T-helper 1 cell treated with Interleukin-12 subunit alpha and Interleukin-12 subunit beta and Interleukin-4 antibody, amounts not matched to agents 30 μg/mL and 1 μg/mL, for 36 hours (primary cell): ENCODE data around the gene RPL18.

Source experiments
- H3K27ac Mint-ChIP-seq: one replicate; pipeline ENCODE4 v1.8.0; 2021; ENCODE audit warnings: mild to moderate bottlenecking, mixed read lengths
- H3K27me3 Mint-ChIP-seq: one replicate; pipeline ENCODE4 v1.8.0; 2021; ENCODE audit warnings: low read depth, mixed read lengths
- H3K36me3 Mint-ChIP-seq: one replicate; pipeline ENCODE4 v1.8.0; 2021; ENCODE audit warnings: low read depth, mixed read lengths
- H3K4me1 Mint-ChIP-seq: one replicate; pipeline ENCODE4 v1.8.0; 2021; ENCODE audit warnings: low read depth, mixed read lengths
- H3K4me3 Mint-ChIP-seq: one replicate; pipeline ENCODE4 v1.8.0; 2021; ENCODE audit warnings: mild to moderate bottlenecking, moderate library complexity, mixed read lengths
- H3K9me3 Mint-ChIP-seq: one replicate; pipeline ENCODE4 v1.8.0; 2021; ENCODE audit warnings: mixed read lengths

The RPL18 gene

GRCh38 chr19:48628486-48629296 lies 9.7 kb upstream of the RPL18 start:
- no peaks in the 10 kb centered on the region for H3K9me3 Mint-ChIP-seq
- no peak overlapping the region for H3K4me3 Mint-ChIP-seq
- H3K4me1 Mint-ChIP-seq, result peaks cover 17% of the 10 kb centered on the region
- no peaks in the 10 kb centered on the region for H3K27me3 Mint-ChIP-seq
- peaks cover 15% of the 10 kb centered on the region for H3K36me3 Mint-ChIP-seq
- no peak overlapping the region for H3K27ac Mint-ChIP-seq

DNA sequence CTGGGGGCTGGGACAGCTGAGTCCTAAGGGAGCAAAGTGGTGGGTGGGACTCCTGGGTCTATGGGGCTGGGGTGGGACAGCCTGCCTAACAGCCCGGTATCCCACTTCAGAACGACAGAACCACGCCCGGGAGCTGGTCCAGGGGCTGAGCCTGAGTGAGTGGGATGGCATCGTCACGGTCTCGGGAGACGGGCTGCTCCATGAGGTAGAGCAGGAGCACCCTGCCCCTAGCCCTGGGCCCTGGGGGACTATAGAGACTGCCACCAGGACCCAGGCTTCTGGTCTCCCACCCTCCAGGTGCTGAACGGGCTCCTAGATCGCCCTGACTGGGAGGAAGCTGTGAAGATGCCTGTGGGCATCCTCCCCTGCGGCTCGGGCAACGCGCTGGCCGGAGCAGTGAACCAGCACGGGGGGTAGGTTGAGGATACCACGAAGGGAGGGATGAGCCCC lies 8.9 kb upstream of the RPL18 start:
- no peaks in the 10 kb centered on the region for H3K9me3 Mint-ChIP-seq
- peaks cover 22% of the 10 kb centered on the region for H3K4me1 Mint-ChIP-seq
- no peak overlapping the region for H3K4me3 Mint-ChIP-seq
- H3K27ac Mint-ChIP-seq, result no peak overlapping the region
- H3K36me3 Mint-ChIP-seq, result peaks cover 20% of the 10 kb centered on the region
- H3K27me3 Mint-ChIP-seq, result no peaks in the 10 kb centered on the region

- Mint-ChIP-seq H3K9me3 (no peaks in the 10 kb centered on the region), H3K36me3 (peaks cover 22% of the 10 kb centered on the region), H3K27me3 (no peaks in the 10 kb centered on the region), H3K4me3 (no peak overlapping the region), H3K4me1 (peaks cover 24% of the 10 kb centered on the region), H3K27ac (no peak overlapping the region)
These were observed 8.4 kb upstream of the RPL18 start for GRCh38 chr19:48627201-48627864.

DNA sequence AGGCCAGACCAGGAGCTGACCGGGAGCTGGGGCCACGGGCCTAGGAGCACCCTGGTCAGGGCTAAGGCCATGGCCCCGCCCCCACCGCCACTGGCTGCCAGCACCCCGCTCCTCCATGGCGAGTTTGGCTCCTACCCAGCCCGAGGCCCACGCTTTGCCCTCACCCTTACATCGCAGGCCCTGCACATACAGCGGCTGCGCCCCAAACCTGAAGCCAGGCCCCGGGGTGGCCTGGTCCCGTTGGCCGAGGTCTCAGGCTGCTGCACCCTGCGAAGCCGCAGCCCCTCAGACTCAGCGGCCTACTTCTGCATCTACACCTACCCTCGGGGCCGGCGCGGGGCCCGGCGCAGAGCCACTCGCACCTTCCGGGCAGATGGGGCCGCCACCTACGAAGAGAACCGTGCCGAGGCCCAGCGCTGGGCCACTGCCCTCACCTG lies 6.9 kb upstream of the RPL18 start:
- Mint-ChIP-seq H3K27ac (no peak overlapping the region), H3K27me3 (no peaks in the 10 kb centered on the region), H3K4me3 (no peak overlapping the region), H3K36me3 (peaks cover 29% of the 10 kb centered on the region), H3K9me3 (no peaks in the 10 kb centered on the region), H3K4me1 (peaks cover 31% of the 10 kb centered on the region)

DNA sequence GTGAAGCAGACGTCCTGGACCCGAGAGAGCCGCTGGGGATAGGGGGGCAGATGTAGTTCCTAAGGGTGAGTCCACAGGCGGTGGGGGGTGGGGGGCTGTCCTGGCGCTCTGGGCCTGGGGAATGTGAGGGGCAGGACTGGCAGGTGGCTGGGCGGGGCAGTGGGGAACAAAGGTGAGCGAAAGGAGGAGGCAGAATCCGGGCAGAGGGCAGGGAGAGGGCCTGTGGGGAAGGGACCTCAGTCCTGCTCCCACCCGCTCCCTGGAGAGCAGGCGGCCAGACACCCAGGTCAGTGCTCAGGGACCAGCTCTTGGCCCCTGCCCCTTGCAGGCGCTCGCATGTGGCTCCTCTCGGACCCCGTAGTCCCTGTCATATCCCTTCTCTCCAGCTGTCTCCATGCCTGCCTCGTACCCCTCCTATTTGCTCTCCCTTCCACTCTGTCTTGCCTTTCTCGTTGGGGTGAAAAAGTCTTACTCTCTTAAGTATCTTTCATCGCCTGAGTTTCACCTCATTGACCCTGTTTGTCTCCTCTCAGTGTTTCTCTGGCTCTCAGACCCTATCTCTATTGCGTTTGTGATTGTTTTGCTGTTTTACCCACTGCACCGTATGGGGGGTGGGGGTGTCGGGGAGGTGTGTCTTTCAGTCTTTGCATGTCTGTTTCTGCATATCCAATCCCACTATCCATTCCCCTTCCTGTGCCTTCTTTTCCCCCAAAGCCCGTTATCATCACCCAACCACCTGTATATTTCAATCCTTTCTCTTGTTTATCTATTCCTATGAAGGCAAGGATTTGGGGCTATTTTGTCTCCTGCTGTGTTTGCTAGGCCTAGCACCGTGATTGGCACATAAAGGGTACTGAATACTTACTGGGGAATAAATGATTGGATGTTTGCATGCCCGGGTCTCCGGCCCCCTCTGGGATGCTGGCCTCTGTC lies 6.1 kb upstream of the RPL18 start:
- Mint-ChIP-seq H3K4me1 (peaks cover 31% of the 10 kb centered on the region), H3K27ac (peak overlapping the region; percentile 52), H3K27me3 (no peaks in the 10 kb centered on the region), H3K9me3 (no peaks in the 10 kb centered on the region), H3K36me3 (peaks cover 28% of the 10 kb centered on the region), H3K4me3 (peak overlapping the region; percentile 85)

DNA sequence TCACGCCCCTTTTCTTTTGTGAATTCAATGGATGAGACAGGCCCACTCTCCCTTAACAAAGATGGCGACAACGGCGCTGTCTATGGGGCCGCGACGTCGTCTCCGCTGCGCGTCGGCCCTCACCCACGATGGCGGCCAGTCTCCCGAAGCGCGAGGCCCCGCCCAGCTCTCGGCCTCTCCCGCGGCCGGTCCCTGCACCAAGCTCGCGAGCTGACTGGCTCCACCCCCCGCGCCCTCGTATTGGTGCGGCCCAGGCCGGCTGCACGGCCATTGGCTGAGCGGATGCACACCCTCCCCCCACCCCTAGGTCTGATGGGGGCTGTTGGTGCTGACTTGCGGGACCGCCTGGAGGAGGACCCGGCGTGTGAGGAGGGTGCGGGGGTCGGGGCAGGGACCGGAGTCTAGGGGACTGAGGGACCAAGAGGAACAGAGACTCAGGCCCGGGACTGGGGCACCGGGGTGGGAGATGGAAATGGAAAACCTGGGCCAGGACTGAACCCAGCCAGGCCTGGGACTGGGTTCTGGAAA lies 5.2 kb upstream of the RPL18 start:
- peak overlapping the region; percentile 85 for H3K4me3 Mint-ChIP-seq
- peak overlapping the region; percentile 97 for H3K27ac Mint-ChIP-seq
- peaks cover 37% of the 10 kb centered on the region for H3K4me1 Mint-ChIP-seq
- H3K9me3 Mint-ChIP-seq, result no peaks in the 10 kb centered on the region
- H3K36me3 Mint-ChIP-seq, result peaks cover 29% of the 10 kb centered on the region
- no peaks in the 10 kb centered on the region for H3K27me3 Mint-ChIP-seq

DNA sequence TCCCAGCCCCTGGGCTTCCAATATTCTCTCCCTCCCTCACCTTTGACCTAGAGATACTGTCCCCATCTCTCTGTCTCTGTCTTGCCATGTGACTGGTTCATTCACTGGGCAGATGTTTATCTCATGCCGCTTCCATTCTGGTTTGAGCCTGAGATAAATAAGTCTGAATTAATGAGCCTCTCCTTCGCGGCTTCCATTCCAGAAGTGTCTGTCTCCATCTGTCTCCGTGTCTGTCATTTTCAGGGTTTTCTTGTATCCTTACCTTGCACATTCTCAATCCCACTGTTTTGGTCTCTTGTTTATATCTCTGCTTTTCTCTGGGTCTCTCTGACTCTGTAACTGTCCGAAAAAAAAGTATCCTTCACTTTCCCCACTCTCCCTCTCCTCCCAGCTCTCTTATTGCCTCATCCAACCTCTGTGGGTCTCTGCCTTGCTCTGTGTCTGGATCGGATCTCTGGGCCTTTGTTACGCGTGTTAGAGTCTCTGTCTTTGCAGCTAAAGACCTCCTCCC lies 4.6 kb upstream of the RPL18 start:
- Mint-ChIP-seq H3K36me3 (peaks cover 29% of the 10 kb centered on the region), H3K27me3 (no peaks in the 10 kb centered on the region), H3K4me1 (peaks cover 37% of the 10 kb centered on the region)

GRCh38 chr19:48619692-48620585 lies 961 bp upstream of the RPL18 start:
- no peaks in the 10 kb centered on the region for H3K27me3 Mint-ChIP-seq
- peaks cover 48% of the 10 kb centered on the region for H3K36me3 Mint-ChIP-seq

More for the DNA sequence above, 4.6 kb upstream of the RPL18 start:
- Mint-ChIP-seq H3K4me3 (peak overlapping the region; percentile 85), H3K9me3 (no peaks in the 10 kb centered on the region), H3K27ac (peak overlapping the region; percentile 97)

GRCh38 chr19:48618278-48618915 lies 581 bp downstream of the RPL18 start:
- Mint-ChIP-seq H3K4me1 (peaks cover 32% of the 10 kb centered on the region), H3K36me3 (peaks cover 42% of the 10 kb centered on the region), H3K27me3 (no peaks in the 10 kb centered on the region), H3K4me3 (peak overlapping the region; percentile 98), H3K9me3 (no peaks in the 10 kb centered on the region), H3K27ac (peak overlapping the region; percentile 99)

More at GRCh38 chr19:48619692-48620585, 961 bp upstream of the RPL18 start:
- peak overlapping the region; percentile 99 for H3K27ac Mint-ChIP-seq
- H3K4me1 Mint-ChIP-seq, result peaks cover 40% of the 10 kb centered on the region
- H3K9me3 Mint-ChIP-seq, result no peaks in the 10 kb centered on the region
- H3K4me3 Mint-ChIP-seq, result peak overlapping the region; percentile 98

DNA sequence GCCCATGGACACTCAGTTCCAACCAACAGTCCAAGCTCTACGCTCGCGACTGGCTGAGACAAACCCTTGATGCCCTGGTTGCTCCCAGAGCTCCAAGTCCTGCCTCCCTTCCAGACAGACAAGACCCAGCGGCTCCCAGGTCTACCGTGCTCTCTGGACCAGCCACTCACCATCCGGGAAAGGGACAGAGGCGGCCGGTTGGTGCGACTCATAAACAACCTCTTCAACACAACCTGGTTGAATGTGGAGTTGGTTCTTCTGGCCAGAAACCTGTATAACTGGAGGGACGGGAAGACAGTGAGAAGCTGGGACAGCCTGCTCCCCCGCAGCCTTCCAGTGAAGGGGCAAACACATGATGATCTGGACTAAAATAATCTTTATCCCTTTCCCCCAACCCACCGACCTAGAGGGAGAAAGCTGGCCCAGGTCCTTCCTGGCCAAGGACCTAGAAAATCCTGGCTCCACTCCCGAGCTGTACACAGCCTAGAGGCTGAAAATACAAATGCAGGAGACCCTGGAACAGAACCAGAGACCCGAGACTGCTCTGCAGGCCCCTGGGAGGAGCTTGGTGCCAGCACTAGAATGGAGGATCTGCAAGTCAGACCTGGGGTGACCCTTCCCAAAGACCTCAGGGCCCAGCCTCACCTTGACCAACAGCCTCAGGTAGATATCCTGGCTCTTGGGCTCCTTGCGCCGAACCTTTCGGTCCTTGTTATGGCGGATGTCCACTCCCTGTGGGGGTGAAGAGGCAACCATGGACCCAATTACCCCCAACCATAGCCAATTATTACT lies 1.6 kb downstream of the RPL18 start:
- Mint-ChIP-seq H3K27me3 (no peaks in the 10 kb centered on the region), H3K9me3 (no peaks in the 10 kb centered on the region), H3K27ac (peak overlapping the region; percentile 99), H3K4me1 (peaks cover 29% of the 10 kb centered on the region), H3K36me3 (peaks cover 38% of the 10 kb centered on the region), H3K4me3 (peak overlapping the region; percentile 98)

DNA sequence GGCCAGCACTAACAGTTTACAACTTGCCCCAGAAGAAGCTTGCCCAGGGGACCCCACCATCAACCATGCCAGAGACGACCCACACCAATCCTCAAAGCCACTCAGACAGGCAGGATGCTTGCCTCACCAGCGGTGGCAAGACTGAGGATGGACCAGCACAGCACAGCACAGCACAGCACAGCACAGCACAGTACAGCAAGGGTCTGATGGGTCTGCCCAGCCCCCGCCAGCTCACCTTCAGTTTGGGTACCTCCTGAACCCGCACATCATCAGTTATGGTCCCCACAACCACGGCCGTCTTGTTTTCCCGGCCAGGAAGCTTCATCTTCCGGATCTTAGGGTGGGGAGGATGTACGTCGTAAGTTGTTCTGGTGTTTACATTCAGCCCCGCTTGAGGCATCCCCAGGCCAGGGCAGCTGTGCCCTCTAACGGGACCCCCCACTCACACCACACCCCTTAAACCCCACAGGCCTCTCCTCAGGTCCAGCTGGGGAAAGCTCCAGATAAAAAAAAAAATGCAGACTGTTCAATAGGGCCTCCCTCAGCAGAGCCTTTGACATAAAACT lies 2.4 kb downstream of the RPL18 start:
- Mint-ChIP-seq H3K9me3 (no peaks in the 10 kb centered on the region), H3K4me1 (peaks cover 24% of the 10 kb centered on the region), H3K27ac (no peak overlapping the region), H3K27me3 (no peaks in the 10 kb centered on the region), H3K36me3 (peaks cover 34% of the 10 kb centered on the region), H3K4me3 (peak overlapping the region; percentile 98)

- peak overlapping the region; percentile 55 for H3K4me3 Mint-ChIP-seq
- no peaks in the 10 kb centered on the region for H3K27me3 Mint-ChIP-seq
- peaks cover 31% of the 10 kb centered on the region for H3K36me3 Mint-ChIP-seq
These were observed 2.9 kb downstream of the RPL18 start for GRCh38 chr19:48616041-48616436.

More at GRCh38 chr19:48616041-48616436, 2.9 kb downstream of the RPL18 start:
- peaks cover 21% of the 10 kb centered on the region for H3K4me1 Mint-ChIP-seq
- H3K27ac Mint-ChIP-seq, result no peak overlapping the region
- no peaks in the 10 kb centered on the region for H3K9me3 Mint-ChIP-seq
